ENCODE results near the gene HECA.

The HECA gene

DNA sequence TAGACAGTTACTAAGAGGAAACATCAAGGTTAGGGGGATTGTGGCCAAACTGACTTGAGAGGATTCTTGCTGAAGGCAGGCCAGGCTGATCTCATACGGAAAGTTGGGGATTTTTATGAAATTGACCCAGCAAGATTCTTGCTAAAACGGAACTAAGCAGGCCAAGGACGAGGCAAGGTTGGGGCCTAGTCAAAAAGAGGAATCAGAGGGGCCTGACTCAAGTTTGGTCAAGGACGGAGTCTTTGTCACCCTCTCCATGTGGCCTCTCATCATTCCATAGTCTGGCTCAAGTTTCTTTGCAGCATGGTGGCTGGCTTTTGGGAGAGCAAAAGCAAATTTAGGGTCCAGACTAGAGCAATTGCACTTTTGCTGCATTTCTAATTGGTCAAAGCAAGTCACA is 7.9 kb upstream of the HECA start:
- TF ChIP-seq, protein P1, sequence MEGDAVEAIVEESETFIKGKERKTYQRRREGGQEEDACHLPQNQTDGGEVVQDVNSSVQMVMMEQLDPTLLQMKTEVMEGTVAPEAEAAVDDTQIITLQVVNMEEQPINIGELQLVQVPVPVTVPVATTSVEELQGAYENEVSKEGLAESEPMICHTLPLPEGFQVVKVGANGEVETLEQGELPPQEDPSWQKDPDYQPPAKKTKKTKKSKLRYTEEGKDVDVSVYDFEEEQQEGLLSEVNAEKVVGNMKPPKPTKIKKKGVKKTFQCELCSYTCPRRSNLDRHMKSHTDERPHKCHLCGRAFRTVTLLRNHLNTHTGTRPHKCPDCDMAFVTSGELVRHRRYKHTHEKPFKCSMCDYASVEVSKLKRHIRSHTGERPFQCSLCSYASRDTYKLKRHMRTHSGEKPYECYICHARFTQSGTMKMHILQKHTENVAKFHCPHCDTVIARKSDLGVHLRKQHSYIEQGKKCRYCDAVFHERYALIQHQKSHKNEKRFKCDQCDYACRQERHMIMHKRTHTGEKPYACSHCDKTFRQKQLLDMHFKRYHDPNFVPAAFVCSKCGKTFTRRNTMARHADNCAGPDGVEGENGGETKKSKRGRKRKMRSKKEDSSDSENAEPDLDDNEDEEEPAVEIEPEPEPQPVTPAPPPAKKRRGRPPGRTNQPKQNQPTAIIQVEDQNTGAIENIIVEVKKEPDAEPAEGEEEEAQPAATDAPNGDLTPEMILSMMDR (IDR thresholded peaks at IDR 0.05; ENCODE audit: poor library complexity, severe bottlenecking), result no peak
- no peaks in the 10 kb centered on the region for H3K36me3 ChIP-seq (ENCODE audit: low read depth)
- H3K9me3 ChIP-seq (ENCODE audit: severe bottlenecking), result no peaks in the 10 kb centered on the region
- H3K27ac ChIP-seq (ENCODE audit: poor library complexity, severe bottlenecking), result no peak overlapping the region
- H3K27me3 ChIP-seq (ENCODE audit: insufficient read depth, poor library complexity, severe bottlenecking), result no peaks in the 10 kb centered on the region
- DNase-seq (ENCODE audit: low spot score) (no peak), ATAC-seq (ENCODE audit: low read depth) (no peak)
- H3K4me1 ChIP-seq (ENCODE audit: insufficient read depth, poor library complexity, severe bottlenecking), result peaks cover 6% of the 10 kb centered on the region
- H3K4me3 ChIP-seq (ENCODE audit: severe bottlenecking), result no peak overlapping the region

DNA sequence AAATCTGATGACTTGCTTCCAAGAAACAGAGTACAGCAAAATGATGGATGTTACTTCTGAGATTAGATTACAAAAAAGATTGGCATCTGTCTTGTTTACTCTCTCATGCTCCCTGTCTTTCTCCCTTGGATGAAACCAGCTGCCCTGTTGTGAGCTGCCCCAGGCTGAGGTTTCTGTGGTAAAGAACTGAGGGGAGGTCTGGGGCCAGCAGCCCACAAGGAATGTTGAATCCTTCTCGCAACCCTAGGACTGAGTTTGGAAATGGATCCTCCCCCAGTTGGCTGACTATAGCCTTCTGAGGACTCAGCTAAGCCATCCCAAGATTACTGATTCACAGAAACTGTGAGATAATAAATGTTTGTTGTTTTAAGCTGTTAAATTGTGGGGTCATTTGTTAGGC is 5.6 kb upstream of the HECA start:
- H3K9me3 ChIP-seq (ENCODE audit: severe bottlenecking), result no peaks in the 10 kb centered on the region

DNA sequence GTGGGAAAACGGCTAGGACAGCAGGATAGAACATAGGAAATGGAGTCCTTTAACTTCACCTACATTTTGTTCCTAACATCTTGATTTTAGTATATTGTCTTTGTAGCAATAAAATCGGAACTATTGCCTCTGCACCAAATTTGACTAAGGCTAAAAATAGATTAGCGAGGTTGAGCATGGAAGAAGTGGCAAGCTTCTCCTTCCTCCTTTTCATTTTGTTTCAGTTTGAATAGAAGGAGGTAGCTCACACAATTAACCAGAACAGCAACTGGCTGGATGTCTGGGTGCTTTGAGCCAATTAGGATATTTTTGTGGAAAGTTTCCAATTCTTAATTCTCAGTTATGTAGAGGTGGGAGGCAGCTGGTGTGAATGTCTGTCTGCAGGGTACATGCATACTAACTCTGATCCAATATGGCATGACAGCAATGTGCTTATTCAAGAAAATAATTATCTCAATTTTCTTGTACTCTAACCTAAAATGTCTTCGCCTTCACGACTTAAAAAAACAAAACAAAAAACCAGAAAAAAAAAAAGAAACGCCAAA is 3.1 kb upstream of the HECA start:
- Histone ChIP-seq H3K36me3 (ENCODE audit: low read depth) (no peaks in the 10 kb centered on the region), H3K4me1 (ENCODE audit: insufficient read depth, poor library complexity, severe bottlenecking) (no peaks in the 10 kb centered on the region), H3K4me3 (ENCODE audit: severe bottlenecking) (no peak overlapping the region), H3K27me3 (ENCODE audit: insufficient read depth, poor library complexity, severe bottlenecking) (no peaks in the 10 kb centered on the region), H3K9me3 (ENCODE audit: severe bottlenecking) (no peaks in the 10 kb centered on the region), H3K27ac (ENCODE audit: poor library complexity, severe bottlenecking) (no peak overlapping the region)
- TF ChIP-seq, protein P1 (IDR thresholded peaks at IDR 0.05; ENCODE audit: poor library complexity, severe bottlenecking), result no peak
- ATAC-seq (ENCODE audit: low read depth) (no peak), DNase-seq (ENCODE audit: low spot score) (no peak)

More for the DNA sequence above, 5.6 kb upstream of the HECA start:
- Histone ChIP-seq H3K27ac (ENCODE audit: poor library complexity, severe bottlenecking) (no peak overlapping the region), H3K4me3 (ENCODE audit: severe bottlenecking) (no peak overlapping the region), H3K4me1 (ENCODE audit: insufficient read depth, poor library complexity, severe bottlenecking) (peaks cover 6% of the 10 kb centered on the region), H3K36me3 (ENCODE audit: low read depth) (no peaks in the 10 kb centered on the region), H3K27me3 (ENCODE audit: insufficient read depth, poor library complexity, severe bottlenecking) (no peaks in the 10 kb centered on the region)
- ATAC-seq (ENCODE audit: low read depth) (no peak), DNase-seq (ENCODE audit: low spot score) (no peak)
- TF ChIP-seq, protein P1 (IDR thresholded peaks at IDR 0.05; ENCODE audit: poor library complexity, severe bottlenecking), result no peak

DNA sequence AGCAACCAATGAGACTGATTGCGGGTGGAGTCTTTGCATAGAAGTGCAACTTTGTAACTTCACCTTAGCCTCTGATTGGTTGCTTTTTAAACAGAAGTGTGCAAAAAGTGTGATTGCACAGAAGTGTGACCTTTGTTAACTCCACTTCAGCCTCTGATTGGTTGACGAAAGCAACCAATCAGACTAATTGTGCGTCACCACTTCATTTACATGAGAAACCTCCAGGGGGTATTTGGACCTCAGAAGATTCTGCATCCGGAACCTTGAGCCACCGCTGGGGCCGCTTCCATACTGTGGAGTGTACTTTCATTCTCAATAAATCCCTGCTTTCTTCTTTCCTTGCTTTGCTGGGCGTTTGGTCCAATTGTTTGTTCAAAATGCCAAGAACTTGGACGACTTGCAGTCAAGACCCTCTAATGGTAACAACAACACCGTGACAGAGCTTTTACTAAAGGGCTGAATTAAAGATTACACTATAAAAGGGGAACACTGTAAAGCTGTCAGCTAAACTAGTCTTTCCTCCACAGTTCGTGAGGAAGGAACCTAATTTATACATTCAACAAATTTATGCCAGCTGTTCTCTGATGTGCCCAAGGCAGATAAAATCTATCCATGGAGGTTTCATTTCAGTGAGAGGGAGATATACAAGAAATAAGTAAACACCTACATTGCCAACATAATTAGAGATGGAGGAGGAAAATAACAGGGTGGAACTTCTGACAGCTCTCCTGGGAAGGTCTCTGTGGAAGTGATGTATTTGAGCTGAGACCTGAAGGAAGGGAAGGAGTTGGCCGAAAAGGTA is 1.4 kb upstream of the HECA start:
- no peaks in the 10 kb centered on the region for H3K9me3 ChIP-seq (ENCODE audit: severe bottlenecking)
- H3K36me3 ChIP-seq (ENCODE audit: low read depth), result no peaks in the 10 kb centered on the region
- H3K4me1 ChIP-seq (ENCODE audit: insufficient read depth, poor library complexity, severe bottlenecking), result no peaks in the 10 kb centered on the region
- H3K4me3 ChIP-seq (ENCODE audit: severe bottlenecking), result no peak overlapping the region
- TF ChIP-seq, protein P1 (IDR thresholded peaks at IDR 0.05; ENCODE audit: poor library complexity, severe bottlenecking), result no peak
- H3K27ac ChIP-seq (ENCODE audit: poor library complexity, severe bottlenecking), result no peak overlapping the region
- ATAC-seq (ENCODE audit: low read depth) (no peak), DNase-seq (ENCODE audit: low spot score) (no peak)
- no peaks in the 10 kb centered on the region for H3K27me3 ChIP-seq (ENCODE audit: insufficient read depth, poor library complexity, severe bottlenecking)

DNA sequence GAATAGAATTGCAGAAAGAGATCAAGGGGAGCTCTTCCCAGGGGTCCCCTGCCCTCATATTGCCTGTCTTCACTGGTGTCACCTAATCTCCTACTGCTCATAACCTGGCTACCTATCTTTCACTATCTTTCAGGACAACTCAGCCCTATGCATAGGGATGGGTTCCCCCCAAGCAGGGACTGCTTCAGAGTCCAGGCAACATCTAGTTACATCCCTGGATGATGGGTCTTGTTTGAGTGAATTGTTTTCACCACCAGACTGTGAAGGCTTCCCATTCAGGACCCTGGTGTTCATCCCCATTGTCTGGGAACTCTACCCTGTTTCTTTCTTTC is 850 bp upstream of the HECA start:
- ATAC-seq (ENCODE audit: low read depth) (no peak), DNase-seq (ENCODE audit: low spot score) (no peak)
- Histone ChIP-seq H3K4me1 (ENCODE audit: insufficient read depth, poor library complexity, severe bottlenecking) (no peaks in the 10 kb centered on the region), H3K9me3 (ENCODE audit: severe bottlenecking) (no peaks in the 10 kb centered on the region), H3K4me3 (ENCODE audit: severe bottlenecking) (no peak overlapping the region), H3K27ac (ENCODE audit: poor library complexity, severe bottlenecking) (no peak overlapping the region), H3K27me3 (ENCODE audit: insufficient read depth, poor library complexity, severe bottlenecking) (no peaks in the 10 kb centered on the region), H3K36me3 (ENCODE audit: low read depth) (no peaks in the 10 kb centered on the region)
- TF ChIP-seq, protein P1 (IDR thresholded peaks at IDR 0.05; ENCODE audit: poor library complexity, severe bottlenecking), result no peak
